Osteoblast (primary cell): ENCODE data around the gene TPM3. TPM values are rescaled to one million over a fixed set of nuclear protein-coding genes. Genes with fewer than 3 reads are reported as not detected.
"Not testable (repeated sequence)": the region's sequence is repeated elsewhere in the genome, so short reads cannot be mapped to it uniquely, and the experiment has no call there.

Experiments used
- DNase-seq: peaks from one replicate; pipeline ENCODE4 v3.0.0; 2011; ENCODE audit warnings: low spot score, mixed read lengths; ENCODE audit not compliant: insufficient read length; ENCODE audit errors: missing footprints
- H2AFZ ChIP-seq: 2 replicates; pipeline ENCODE4 v1.6.0; 2011; ENCODE audit warnings: mild to moderate bottlenecking, low read length
- H3K27ac ChIP-seq: 2 replicates; pipeline ENCODE4 v1.5.1; 2011; ENCODE audit warnings: mild to moderate bottlenecking, low read depth, low read length, moderate library complexity
- H3K27me3 ChIP-seq: 2 replicates; pipeline ENCODE4 v1.6.0; 2012; ENCODE audit warnings: mild to moderate bottlenecking, control low read depth, inconsistent platforms, low read length, moderate library complexity; ENCODE audit not compliant: insufficient read depth
- H3K36me3 ChIP-seq: 2 replicates; pipeline ENCODE4 v1.5.1; 2011; ENCODE audit warnings: mild to moderate bottlenecking, low read length, control low read depth, moderate library complexity; ENCODE audit not compliant: insufficient read depth
- H3K4me1 ChIP-seq: 2 replicates; pipeline ENCODE4 v1.5.1; 2011; ENCODE audit warnings: mild to moderate bottlenecking, low read length, control low read depth, moderate library complexity; ENCODE audit not compliant: insufficient read depth
- H3K4me2 ChIP-seq: 2 replicates; pipeline ENCODE4 v1.6.0; 2011; ENCODE audit warnings: mild to moderate bottlenecking, low read length; ENCODE audit not compliant: insufficient read depth
- H3K4me3 ChIP-seq: fragments of 200-600 bp; sonication (generic); 3 replicates; pipeline ENCODE4 v1.5.1; 2012; ENCODE audit warnings: mild to moderate bottlenecking, low read length, inconsistent platforms; ENCODE audit not compliant: insufficient read depth
- H3K79me2 ChIP-seq: 2 replicates; pipeline ENCODE4 v1.6.0; 2012; ENCODE audit warnings: mild to moderate bottlenecking, low read length, control low read depth, inconsistent platforms; ENCODE audit not compliant: insufficient read depth
- H3K9me3 ChIP-seq: 2 replicates; pipeline ENCODE4 v1.5.1; 2011; ENCODE audit warnings: low read depth, low read length, control low read depth
- H4K20me1 ChIP-seq: 2 replicates; pipeline ENCODE4 v1.6.0; 2012; ENCODE audit warnings: mild to moderate bottlenecking, low read length, control low read depth; ENCODE audit not compliant: insufficient read depth
- CTCF ChIP-seq: IDR thresholded peaks from 2 replicates; pipeline ENCODE4 v1.5.1; 2011; ENCODE audit warnings: mild to moderate bottlenecking, low read depth, low read length, moderate library complexity; ENCODE audit errors: extremely low read depth
- small RNA-seq: library from RNA; depleted of rRNA; stranded (forward); fragments of <200 nt; gene quantifications from one replicate; pipeline ENCODE3, GENCODE V24; 2012
- total RNA-seq: library from RNA; depleted of rRNA; stranded (reverse); fragments of >200 nt; gene quantifications from 2 replicates; pipeline ENCODE4 v1.2.3, GENCODE V29; 2012

Gene TPM3
- total RNA-seq, 1 donor, result 299 TPM

DNA sequence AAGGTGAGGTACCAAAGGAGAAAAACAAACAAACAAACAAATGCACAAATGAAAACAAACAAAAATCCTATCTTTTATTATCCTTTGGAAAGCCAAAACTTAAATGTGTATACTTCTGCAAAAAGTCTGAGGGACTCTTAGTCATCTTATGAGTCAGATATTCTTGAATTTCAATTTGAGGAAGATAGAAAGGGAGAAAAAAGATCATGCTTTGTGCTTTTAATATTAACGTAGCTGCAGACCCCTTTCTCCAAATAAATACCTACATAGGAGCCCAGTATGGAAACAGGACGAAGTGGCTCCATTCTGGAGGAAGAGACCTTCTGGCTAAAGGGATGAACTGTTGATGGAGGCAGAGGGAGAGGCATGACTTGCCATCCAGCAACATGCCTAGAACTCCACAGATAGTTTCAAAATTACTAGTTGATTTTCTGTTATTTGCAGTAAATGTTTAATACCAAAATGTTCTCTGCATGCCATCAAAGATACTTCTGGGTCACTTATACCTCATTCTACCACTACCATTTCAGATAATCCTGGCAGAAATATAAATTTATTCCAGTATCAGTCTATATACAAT, 62.4 kb downstream of the TPM3 start:
- no peak for TF ChIP-seq CTCF
- Histone ChIP-seq H3K4me1 (peaks cover 4% of the 10 kb centered on the region), H2AFZ (no peak overlapping the region), H3K4me2 (no peak overlapping the region), H3K36me3 (no peaks in the 10 kb centered on the region), H3K27ac (no peak overlapping the region), H3K27me3 (no peaks in the 10 kb centered on the region), H3K9me3 (no peaks in the 10 kb centered on the region), H3K4me3 (no peak overlapping the region), H4K20me1 (no peaks in the 10 kb centered on the region), H3K79me2 (no peaks in the 10 kb centered on the region)
- peak; percentile 67 for DNase-seq

DNA sequence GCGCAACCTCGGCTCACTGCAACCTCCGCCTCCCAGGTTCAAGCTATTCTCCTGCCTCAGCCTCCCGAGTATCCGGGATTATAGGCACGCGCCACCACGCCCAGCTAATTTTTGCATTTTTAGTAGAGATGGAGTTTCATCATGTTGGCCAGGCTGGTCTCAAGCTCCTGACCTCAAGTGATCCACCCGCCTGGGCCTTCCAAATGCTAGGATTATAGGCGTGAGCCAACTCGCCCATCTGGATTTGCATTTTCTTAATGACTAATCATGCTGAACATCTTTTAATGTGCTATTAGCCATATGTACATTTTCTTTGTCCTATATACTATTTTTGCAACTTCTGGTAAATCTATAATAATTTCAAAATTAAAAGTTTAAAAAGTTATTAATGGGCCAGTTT, 68.7 kb downstream of the TPM3 start:
- H3K9me3 ChIP-seq, H3K27ac ChIP-seq, H3K79me2 ChIP-seq, H4K20me1 ChIP-seq, H3K27me3 ChIP-seq, H3K4me2 ChIP-seq, H3K4me3 ChIP-seq, H2AFZ ChIP-seq, DNase-seq, H3K4me1 ChIP-seq, H3K36me3 ChIP-seq: not testable (repeated sequence)

GRCh38 chr1:154117642-154118041, 74.3 kb downstream of the TPM3 start:
- Histone ChIP-seq H3K4me1 (no peaks in the 10 kb centered on the region), H3K27me3 (no peaks in the 10 kb centered on the region), H3K9me3 (no peaks in the 10 kb centered on the region), H3K4me2 (no peak overlapping the region), H4K20me1 (no peaks in the 10 kb centered on the region), H3K79me2 (no peaks in the 10 kb centered on the region), H3K36me3 (no peaks in the 10 kb centered on the region), H3K27ac (no peak overlapping the region), H3K4me3 (no peak overlapping the region), H2AFZ (no peak overlapping the region)
- DNase-seq, result no peak
- TF ChIP-seq CTCF, result no peak

DNA sequence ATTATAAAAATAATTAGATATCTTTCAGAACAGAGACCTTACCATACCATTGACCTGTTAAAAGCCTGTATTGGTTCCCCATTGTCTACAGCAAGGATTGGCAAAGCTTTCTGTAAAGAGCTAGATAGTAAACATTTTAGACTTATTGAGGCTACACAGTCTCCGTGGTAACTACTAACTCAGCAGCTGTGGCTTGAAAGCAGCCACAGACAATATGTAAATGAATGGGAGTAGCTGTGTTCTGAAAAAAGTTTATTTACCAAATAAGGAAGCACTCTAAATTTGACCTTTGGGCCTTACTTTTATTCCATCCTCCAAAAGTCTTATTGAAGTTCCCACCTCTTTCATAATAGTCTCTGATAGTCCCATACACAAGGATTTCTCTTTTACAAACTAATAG, 76.7 kb downstream of the TPM3 start:
- Histone ChIP-seq H3K36me3 (no peaks in the 10 kb centered on the region), H2AFZ (no peak overlapping the region), H3K27me3 (no peaks in the 10 kb centered on the region), H3K79me2 (no peaks in the 10 kb centered on the region), H3K4me1 (no peaks in the 10 kb centered on the region), H4K20me1 (no peaks in the 10 kb centered on the region), H3K4me2 (no peak overlapping the region), H3K4me3 (no peak overlapping the region), H3K27ac (no peak overlapping the region), H3K9me3 (no peaks in the 10 kb centered on the region)
- DNase-seq, result no peak
- no peak for TF ChIP-seq CTCF

Small RNAs within 50 kb of the gene (small RNA-seq; reads per million reads assigned to genes)
- gene MIR190B, result 2.5 reads per million, percentile 72 among the genes with 10 or more reads in this experiment

Other genes starting within 250 kb of the TPM3 start
- gene DENND4B, start 245.4 kb downstream of the TPM3 start, total RNA-seq, result 26.8 and 27.5 TPM in 2 replicates
- 4.7 and 6.8 TPM in 2 replicates for gene CRTC2, start 233.5 kb downstream of the TPM3 start, total RNA-seq
- 96.3 and 99.0 TPM in 2 replicates for gene SLC39A1, start 228.6 kb downstream of the TPM3 start, total RNA-seq
- gene CREB3L4, start 224.2 kb downstream of the TPM3 start, total RNA-seq, result 7.2 and 8.8 TPM in 2 replicates
- 146 and 162 TPM in 2 replicates for gene JTB, start 214.4 kb downstream of the TPM3 start, total RNA-seq
- gene RAB13, start 205.8 kb downstream of the TPM3 start, total RNA-seq, result 72.0 and 78.4 TPM in 2 replicates
- 1,441 and 1,685 TPM in 2 replicates for gene RPS27, start 201.3 kb downstream of the TPM3 start, total RNA-seq
- under 0.01 TPM in 2 replicates for gene NUP210L, start 37.0 kb downstream of the TPM3 start, total RNA-seq
- not detected in 2 replicates for gene CFAP141, start 14.2 kb upstream of the TPM3 start, total RNA-seq
- gene UBAP2L, start 28.9 kb upstream of the TPM3 start, total RNA-seq, result 88.3 and 98.1 TPM in 2 replicates
- gene HAX1, start 80.5 kb upstream of the TPM3 start, total RNA-seq, result 149 and 152 TPM in 2 replicates
- not detected in 2 replicates for gene AQP10, start 129.0 kb upstream of the TPM3 start, total RNA-seq
- 146 and 162 TPM in 2 replicates for gene ATP8B2, start 133.4 kb upstream of the TPM3 start, total RNA-seq
- 5.3 and 8.0 TPM in 2 replicates for gene IL6R, start 213.2 kb upstream of the TPM3 start, total RNA-seq